ENCODE results near the gene NLRP13. TPM values are rescaled to one million over a fixed set of nuclear protein-coding genes. Genes with fewer than 3 reads are reported as not detected.

NLRP13 gene
- total and polyA plus RNA-seq, 2 experiments from 2014 or later: not detected

- H3K36me3 ChIP-seq (ENCODE audit: insufficient read depth): peaks cover 6% of the 10 kb centered on the region
- H3K27me3 ChIP-seq (ENCODE audit: insufficient read depth): no peaks in the 10 kb centered on the region
- H3K27ac ChIP-seq (ENCODE audit: low read depth): no peak overlapping the region
- peaks cover 98% of the 10 kb centered on the region for H3K9me3 Mint-ChIP-seq
- H3K27ac Mint-ChIP-seq: no peak overlapping the region
- no peaks in the 10 kb centered on the region for H3K27me3 Mint-ChIP-seq (ENCODE audit: insufficient read depth, low read depth, poor library complexity)
- H3F3A ChIP-seq (replicated peaks; ENCODE audit: low read depth): no peaks in the 10 kb centered on the region
- no peak overlapping the region for H3K4me2 ChIP-seq
- ATAC-seq (no peak), DNase-seq (ENCODE audit: low spot score) (no peak)
- no peak overlapping the region for H2AFZ ChIP-seq
- no peak overlapping the region for H3K4me3 Mint-ChIP-seq
- no peaks in the 10 kb centered on the region for H3K79me2 ChIP-seq (replicated peaks; ENCODE audit: insufficient read depth)
- no peaks in the 10 kb centered on the region for H3K9me2 ChIP-seq (ENCODE audit: insufficient read depth)
- H3K4me1 ChIP-seq (ENCODE audit: insufficient read depth): no peaks in the 10 kb centered on the region
- no peaks in the 10 kb centered on the region for H3K4me1 Mint-ChIP-seq
- H3K4me3 ChIP-seq: no peak overlapping the region
- H3K36me3 Mint-ChIP-seq (ENCODE audit: low read depth): peaks cover 42% of the 10 kb centered on the region
- no peaks in the 10 kb centered on the region for H4K20me1 ChIP-seq (replicated peaks; ENCODE audit: insufficient read depth)
- TF ChIP-seq STAT1 (IDR thresholded peaks at IDR 0.05; ENCODE audit: unreplicated experiment): no peak
- TF ChIP-seq ZNF114 (CRISPR knock-in tag; IDR thresholded peaks at IDR 0.05): no peak
- TF ChIP-seq NANOG (IDR thresholded peaks at IDR 0.05; ENCODE audit: borderline replicate concordance): no peak
- no peak for TF ChIP-seq ETS1 (IDR thresholded peaks at IDR 0.05)
- no peak for TF ChIP-seq REST (IDR thresholded peaks at IDR 0.05; ENCODE audit: unreplicated experiment)
Measured at GRCh38 chr19:55912916-55913315, 19.2 kb downstream of the NLRP13 start.

GRCh38 chr19:55909801-55910200, 22.3 kb downstream of the NLRP13 start:
- ATAC-seq (no peak), DNase-seq (ENCODE audit: low spot score) (no peak)
- no peak overlapping the region for H3K4me3 ChIP-seq
- Mint-ChIP-seq H3K36me3 (ENCODE audit: low read depth) (peaks cover 42% of the 10 kb centered on the region), H3K4me1 (no peaks in the 10 kb centered on the region), H3K27me3 (ENCODE audit: insufficient read depth, low read depth, poor library complexity) (peaks cover 3% of the 10 kb centered on the region), H3K27ac (no peak overlapping the region), H3K9me3 (peaks cover 98% of the 10 kb centered on the region), H3K4me3 (no peak overlapping the region)
- H3F3A ChIP-seq (replicated peaks; ENCODE audit: low read depth): no peaks in the 10 kb centered on the region
- H3K36me3 ChIP-seq (ENCODE audit: insufficient read depth): peaks cover 6% of the 10 kb centered on the region
- H3K79me2 ChIP-seq (replicated peaks; ENCODE audit: insufficient read depth): no peaks in the 10 kb centered on the region
- H3K4me1 ChIP-seq (ENCODE audit: insufficient read depth): no peaks in the 10 kb centered on the region
- H3K27ac ChIP-seq (ENCODE audit: low read depth): no peak overlapping the region
- no peaks in the 10 kb centered on the region for H3K9me2 ChIP-seq (ENCODE audit: insufficient read depth)
- H4K20me1 ChIP-seq (replicated peaks; ENCODE audit: insufficient read depth): no peaks in the 10 kb centered on the region
- no peak overlapping the region for H2AFZ ChIP-seq
- no peaks in the 10 kb centered on the region for H3K27me3 ChIP-seq (ENCODE audit: insufficient read depth)
- no peak overlapping the region for H3K4me2 ChIP-seq
- TF ChIP-seq NANOG (IDR thresholded peaks at IDR 0.05; ENCODE audit: borderline replicate concordance): no peak
- no peak for TF ChIP-seq JUNB (IDR thresholded peaks at IDR 0.05; ENCODE audit: unreplicated experiment)
- no peak for TF ChIP-seq EZH2phosphoT487 (IDR thresholded peaks at IDR 0.05; ENCODE audit: unreplicated experiment)
- TF ChIP-seq EZH2 (IDR thresholded peaks at IDR 0.05; ENCODE audit: low read depth, unreplicated experiment): no peak
- no peak for TF ChIP-seq POLR2AphosphoS5 (IDR thresholded peaks at IDR 0.05; ENCODE audit: low read depth)
- no peak for TF ChIP-seq ZNF331 (CRISPR knock-in tag; IDR thresholded peaks at IDR 0.05; ENCODE audit: low read depth)
- TF ChIP-seq CTCF (conservative IDR thresholded peaks at IDR 0.05; ENCODE audit: low read depth in 2 of 2): no peak
- no peak for TF ChIP-seq REST (IDR thresholded peaks at IDR 0.05; ENCODE audit: unreplicated experiment)
- TF ChIP-seq CREB1 (CRISPR knock-in tag; IDR thresholded peaks at IDR 0.05; ENCODE audit: low read depth): no peak
- TF ChIP-seq ZNF114 (CRISPR knock-in tag; IDR thresholded peaks at IDR 0.05): no peak
